IMR-90 (cell line): ENCODE data around the gene CDRT4. TPM values are rescaled to one million over a fixed set of nuclear protein-coding genes. Genes with fewer than 3 reads are reported as not detected.
A peak's percentile ranks its signal among the peaks of the same experiment; 100 is the strongest.

Source experiments
- ATAC-seq: fragments of 200-7000 bp; cut with Tn5 transposase; 2 replicates; pipeline ENCODE4 v1.9.1; 2020; ENCODE audit warnings: low read depth, mild to moderate bottlenecking, moderate library complexity
- BruUV-seq: library from RNA; stranded (reverse); fragments of 400-500 nt; replicated peaks from 2 replicates; lab custom pipeline; 2021; lab: Mats Ljungman, UMichigan
- CTCF ChIA-PET: fragments of 300-600 bp; formaldehyde crosslinking; extraction: SDS; loops from one replicate; lab custom pipeline; 2021; ENCODE audit warnings: antibody characterized with exemption; lab: Yijun Ruan, JAX
- POLR2A ChIA-PET: fragments of 300-600 bp; sonication (Branson Sonifier 250); formaldehyde crosslinking; loops from one replicate; lab custom pipeline; 2022; ENCODE audit warnings: antibody characterized with exemption; ENCODE audit not compliant: unreplicated experiment; lab: Charles Lee
- DNase-seq: peaks from one replicate; pipeline ENCODE4 v3.0.0; 2013
- H2AFZ ChIP-seq: replicated peaks from 2 replicates; pipeline ENCODE3; 2013; ENCODE audit warnings: low read length, mild to moderate bottlenecking; ENCODE audit not compliant: poor library complexity
- H2AK5ac ChIP-seq: 2 replicates; pipeline ENCODE4 v1.6.1; 2013; ENCODE audit warnings: low read depth, low read length, inconsistent platforms
- H2AK9ac ChIP-seq: replicated peaks from 2 replicates; pipeline ENCODE3; 2013; ENCODE audit warnings: mild to moderate bottlenecking, low read depth, low read length, moderate library complexity; ENCODE audit not compliant: poor library complexity
- H2BK120ac ChIP-seq: 2 replicates; pipeline ENCODE4 v1.6.1; 2013; ENCODE audit warnings: low read depth, low read length, inconsistent platforms
- H2BK15ac ChIP-seq: 3 replicates; pipeline ENCODE4 v1.6.1; 2013; ENCODE audit warnings: low read depth, low read length, inconsistent platforms
- H2BK20ac ChIP-seq: 2 replicates; pipeline ENCODE4 v1.6.1; 2013; ENCODE audit warnings: low read depth, mild to moderate bottlenecking, inconsistent platforms, low read length, moderate library complexity
- H2BK5ac ChIP-seq: 2 replicates; pipeline ENCODE4 v1.6.1; 2013; ENCODE audit warnings: mild to moderate bottlenecking, low read depth, low read length, inconsistent platforms; ENCODE audit not compliant: poor library complexity, severe bottlenecking
- H3K14ac ChIP-seq: replicated peaks from 2 replicates; pipeline ENCODE4 v1.6.1; 2013; ENCODE audit warnings: low read depth, low read length, inconsistent platforms
- H3K18ac ChIP-seq: 2 replicates; pipeline ENCODE4 v1.6.1; 2013; ENCODE audit warnings: low read depth, low read length, control low read depth
- H3K23ac ChIP-seq: 2 replicates; pipeline ENCODE4 v1.6.1; 2013; ENCODE audit warnings: low read depth, low read length, inconsistent platforms
- H3K27ac ChIP-seq: 2 replicates; pipeline ENCODE4 v1.5.1; 2013; ENCODE audit warnings: mild to moderate bottlenecking, control low read depth, low read length; ENCODE audit not compliant: insufficient read depth
- H3K27me3 ChIP-seq: 2 replicates; pipeline ENCODE4 v1.6.1; 2013; ENCODE audit warnings: low read length; ENCODE audit not compliant: control insufficient read depth, insufficient read depth
- H3K36me3 ChIP-seq: 2 replicates; pipeline ENCODE4 v1.6.1; 2013; ENCODE audit warnings: low read length, mixed read lengths; ENCODE audit not compliant: control insufficient read depth, insufficient read depth
- H3K4ac ChIP-seq: 2 replicates; pipeline ENCODE4 v1.6.1; 2013; ENCODE audit warnings: low read depth, low read length, inconsistent platforms
- H3K4me1 ChIP-seq: 2 replicates; pipeline ENCODE4 v1.6.1; 2013; ENCODE audit warnings: low read length, mixed read lengths; ENCODE audit not compliant: control insufficient read depth, insufficient read depth
- H3K4me2 ChIP-seq: 2 replicates; pipeline ENCODE4 v1.6.1; 2013; ENCODE audit warnings: low read depth, mild to moderate bottlenecking, control low read depth, low read length, moderate library complexity
- H3K4me3 ChIP-seq: 2 replicates; pipeline ENCODE4 v1.5.1; 2013; ENCODE audit warnings: low read depth, mild to moderate bottlenecking, control low read depth, low read length, moderate library complexity; ENCODE audit not compliant: insufficient read depth
- H3K56ac ChIP-seq: 2 replicates; pipeline ENCODE4 v1.6.1; 2013; ENCODE audit warnings: low read length, inconsistent platforms; ENCODE audit not compliant: insufficient read depth; ENCODE audit errors: extremely low read depth
- H3K79me1 ChIP-seq, 2 experiments: 2 replicates each; pipeline ENCODE4 v1.6.1; 2013; ENCODE audit warnings: low read length in 2 of 2, inconsistent platforms in 1 of 2, low read depth in 1 of 2
- H3K9ac ChIP-seq: 2 replicates; pipeline ENCODE4 v1.6.1; 2013; ENCODE audit warnings: low read depth, low read length, control low read depth
- H3K9me1 ChIP-seq: 2 replicates; pipeline ENCODE4 v1.6.1; 2013; ENCODE audit warnings: low read length, inconsistent platforms; ENCODE audit not compliant: insufficient read depth
- H3K9me3 ChIP-seq: 2 replicates; pipeline ENCODE4 v1.6.1; 2013; ENCODE audit warnings: low read length; ENCODE audit not compliant: control insufficient read depth, insufficient read depth
- H4K20me1 ChIP-seq: 2 replicates; pipeline ENCODE4 v1.6.1; 2013; ENCODE audit warnings: low read length, inconsistent platforms; ENCODE audit not compliant: insufficient read depth
- H4K5ac ChIP-seq: 2 replicates; pipeline ENCODE4 v1.6.1; 2013; ENCODE audit warnings: mild to moderate bottlenecking, low read depth, low read length, control low read depth
- H4K8ac ChIP-seq, 2 experiments: 2 replicates each; pipeline ENCODE4 v1.6.1; 2013; ENCODE audit warnings: low read depth in 2 of 2, low read length in 2 of 2, control low read depth in 1 of 2, inconsistent platforms in 1 of 2
- H4K91ac ChIP-seq: 2 replicates; pipeline ENCODE4 v1.6.1; 2013; ENCODE audit warnings: low read depth, low read length, inconsistent platforms; ENCODE audit not compliant: insufficient read depth
- BHLHE40 ChIP-seq: fragments of 150-350 bp; IDR thresholded peaks from 2 replicates; pipeline ENCODE4 v1.6.1; 2016; ENCODE audit warnings: mild to moderate bottlenecking, low read depth, low read length
- MAFK ChIP-seq: IDR thresholded peaks from 2 replicates; pipeline ENCODE4 v1.6.1; 2012; ENCODE audit warnings: low read depth, low read length, improper control_type of control experiment
- MXI1 ChIP-seq: IDR thresholded peaks from 2 replicates; pipeline ENCODE4 v1.6.1; 2012; ENCODE audit warnings: low read depth, mild to moderate bottlenecking, low read length, moderate library complexity, borderline replicate concordance
- RCOR1 ChIP-seq: IDR thresholded peaks from 2 replicates; pipeline ENCODE4 v1.6.1; 2012; ENCODE audit warnings: mild to moderate bottlenecking, low read length, improper control_type of control experiment; ENCODE audit not compliant: insufficient replicate concordance
- SMC3 ChIP-seq: fragments of 150-350 bp; IDR thresholded peaks from 2 replicates; pipeline ENCODE4 v1.6.1; 2016; ENCODE audit warnings: low read depth, mild to moderate bottlenecking, antibody characterized with exemption, low read length, moderate library complexity
- WGBS, 2 experiments: methylation state at CpG; one replicate each; pipeline versions ENCODE4 v1.1.5 to v1.1.7; 2013; ENCODE audit warnings: missing lambda C conversion rate in 2 of 2; ENCODE audit not compliant: insufficient read length in 1 of 2; ENCODE audit errors: extremely low coverage in 2 of 2; 5-methylcytosine and 5-hydroxymethylcytosine counted together
- dilution Hi-C: fragments of 300-500 bp; cut with HindIII; formaldehyde crosslinking; loops from one replicate; pipeline ENCODE4 v1.14.3; 2018; ENCODE audit warnings: low sequenced_read_pairs; ENCODE audit not compliant: unreplicated experiment
- in situ Hi-C: fragments of 300-500 bp; cut with MboI; formaldehyde crosslinking; loops from 3 replicates; pipeline ENCODE4 v1.14.3; 2019; ENCODE audit warnings: low sequenced_read_pairs, inconsistent platforms, mixed read lengths
- intact Hi-C: fragments of 100-400 bp; cut with micrococcal nuclease; formaldehyde crosslinking; loops from 2 replicates; pipeline ENCODE4 v1.10.0; 2022
- polyA plus RNA-seq, 3 experiments: library from polyadenylated mRNA; depleted of rRNA; stranded (reverse); fragments of >200 nt; gene quantifications; 2 replicates each; pipeline ENCODE4 v1.2.3, GENCODE V29; 2012; ENCODE audit warnings: low replicate concordance in 1 of 3
- total RNA-seq: library from RNA; depleted of rRNA; stranded (reverse); fragments of >200 nt; gene quantifications from 2 replicates; pipeline ENCODE4 v1.2.3, GENCODE V29; 2012

Gene CDRT4
- total and polyA plus RNA-seq, 2 of the 4 experiments (the other 2 are of a cell fraction): 0.90 to 3.7 TPM

DNA sequence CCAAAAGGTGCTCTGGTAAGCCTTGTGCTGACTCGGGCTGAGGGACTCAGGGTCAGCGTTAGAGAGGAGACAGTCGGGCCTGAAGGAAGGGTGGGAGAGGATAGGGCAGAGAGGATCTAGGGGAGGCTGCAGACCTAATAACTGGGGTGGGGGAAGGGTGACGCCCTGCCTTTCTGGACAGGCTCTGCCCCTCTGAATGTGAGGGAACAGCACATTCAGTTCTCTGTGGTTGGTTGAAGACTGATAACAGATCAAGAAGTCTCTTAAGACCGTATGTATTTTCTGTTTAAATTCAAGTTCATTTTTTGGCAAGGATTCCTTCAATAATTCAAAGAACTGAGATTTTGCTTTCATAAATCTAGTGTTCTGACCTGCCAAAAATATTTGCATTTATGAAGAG lies 69.8 kb downstream of the CDRT4 start:
- no peaks in the 10 kb centered on the region for H3K27me3 ChIP-seq
- H2BK15ac ChIP-seq: peak overlapping the region; percentile 80; the same call in 2 of the 3 replicates
- no peak overlapping the region for H3K4me3 ChIP-seq
- H3K14ac ChIP-seq: peak overlapping the region; percentile 5; the same call in 1 of the 2 replicates
- H3K9ac ChIP-seq: no peak overlapping the region
- no peak overlapping the region for H2AFZ ChIP-seq
- no peak overlapping the region for H2AK9ac ChIP-seq
- no peak overlapping the region for H3K56ac ChIP-seq
- no peak for TF ChIP-seq RCOR1
- no peak for TF ChIP-seq MAFK
- no peak for TF ChIP-seq SMC3
- no peak for TF ChIP-seq BHLHE40
- no peak for TF ChIP-seq MXI1
- in situ Hi-C loops (no loop called here), intact Hi-C loops (no loop called here), dilution Hi-C loops (no loop called here)
- H2AK5ac ChIP-seq: peak overlapping the region; percentile 78; the same call in 1 of the 2 replicates
- DNase-seq (no peak), ATAC-seq (no peak)
- H3K23ac ChIP-seq: no peak overlapping the region
- no peak overlapping the region for H4K5ac ChIP-seq
- no TSS peak for BruUV-seq
- no peak overlapping the region for H2BK5ac ChIP-seq
- 80% methylated on average over 1 of the region's 5 CpGs; no CpG with 5 or more reads in 1 of the 2 experiments for WGBS, 2 experiments
- CTCF ChIA-PET: no interaction called here
- no peak overlapping the region; the same call in 1 of the 2 replicates for H4K91ac ChIP-seq
- H3K4me2 ChIP-seq: no peak overlapping the region
- H3K4ac ChIP-seq: peak overlapping the region; percentile 54; the same call in 1 of the 2 replicates
- peak overlapping the region; percentile 20; the same call in 1 of the 2 replicates for H3K18ac ChIP-seq
- no peak overlapping the region for H3K27ac ChIP-seq
- H3K79me1 ChIP-seq: no peaks in the 10 kb centered on the region
- H3K9me1 ChIP-seq: peaks cover 20% of the 10 kb centered on the region
- no peaks in the 10 kb centered on the region for H3K9me3 ChIP-seq
- peak overlapping the region; percentile 89 for H2BK120ac ChIP-seq
- peak overlapping the region in 1 of 2 experiments; percentile 44; a peak in 1 of 4 replicates for H4K8ac ChIP-seq
- peak overlapping the region; percentile 86 for H2BK20ac ChIP-seq
- no peaks in the 10 kb centered on the region for H3K36me3 ChIP-seq
- peaks cover 16% of the 10 kb centered on the region for H3K4me1 ChIP-seq
- H4K20me1 ChIP-seq: no peaks in the 10 kb centered on the region; the same call in 1 of the 2 replicates
- POLR2A ChIA-PET: no interaction called here
